Panc1 (cell line): ENCODE data around the gene YOD1. TPM values are rescaled to one million over a fixed set of nuclear protein-coding genes. Genes with fewer than 3 reads are reported as not detected.
"Not testable (repeated sequence)": the region's sequence is repeated elsewhere in the genome, so short reads cannot be mapped to it uniquely, and the experiment has no call there.

Source experiments
- ATAC-seq: fragments of 200-7000 bp; cut with Tn5 transposase; 2 replicates; pipeline ENCODE4 v1.9.1; 2020; ENCODE audit warnings: mild to moderate bottlenecking, moderate library complexity
- BruUV-seq: library from RNA; stranded (reverse); fragments of 400-500 nt; replicated peaks from 2 replicates; lab custom pipeline; 2021; lab: Mats Ljungman, UMichigan
- CTCF ChIA-PET: fragments of 300-600 bp; sonication (Branson Sonifier 250); formaldehyde crosslinking; loops from one replicate; lab custom pipeline; 2022; ENCODE audit warnings: antibody characterized with exemption; lab: Charles Lee
- POLR2A ChIA-PET: fragments of 300-600 bp; sonication (Branson Sonifier 250); formaldehyde crosslinking; loops from one replicate; lab custom pipeline; 2022; ENCODE audit warnings: antibody characterized with exemption; lab: Charles Lee
- DNase-seq: peaks from one replicate; pipeline ENCODE4 v3.0.0-alpha.2; 2010; ENCODE audit warnings: low read depth, low spot score
- H3K27ac ChIP-seq: 2 replicates; pipeline ENCODE4 v1.5.1; 2011; ENCODE audit warnings: mild to moderate bottlenecking, low read length, inconsistent platforms
- H3K27me3 ChIP-seq: fragments of 200-500 bp; sonication (Bioruptor generic); 2 replicates; pipeline ENCODE4 v1.6.0; 2014; ENCODE audit warnings: low read length, inconsistent platforms; ENCODE audit not compliant: control insufficient read depth, insufficient read depth
- H3K36me3 ChIP-seq: fragments of 200-500 bp; sonication (Bioruptor generic); 2 replicates; pipeline ENCODE4 v1.5.1; 2014; ENCODE audit warnings: inconsistent platforms, mild to moderate bottlenecking, low read length, moderate library complexity; ENCODE audit not compliant: control insufficient read depth, insufficient read depth
- H3K4me1 ChIP-seq: 2 replicates; pipeline ENCODE4 v1.5.1; 2011; ENCODE audit warnings: inconsistent platforms, mild to moderate bottlenecking, low read length, moderate library complexity; ENCODE audit not compliant: control insufficient read depth, insufficient read depth
- H3K4me3 ChIP-seq, 2 experiments: 2 replicates each; pipeline ENCODE4 v1.5.1; 2011 to 2012; ENCODE audit warnings: low read depth in 2 of 2, low read length in 2 of 2, mild to moderate bottlenecking in 2 of 2, inconsistent platforms in 1 of 2, moderate library complexity in 1 of 2
- H3K9me3 ChIP-seq: fragments of 200-500 bp; sonication (Bioruptor generic); 2 replicates; pipeline ENCODE4 v1.5.1; 2014; ENCODE audit warnings: low read depth, mild to moderate bottlenecking, inconsistent platforms, low read length, moderate library complexity; ENCODE audit not compliant: control insufficient read depth, insufficient read depth
- CTCF ChIP-seq: fragments of 450-650 bp; IDR thresholded peaks from 2 replicates; pipeline ENCODE4 v1.5.1; 2017; ENCODE audit warnings: mild to moderate bottlenecking
- POLR2AphosphoS5 ChIP-seq: IDR thresholded peaks from 2 replicates; pipeline ENCODE4 v1.6.1; 2012; ENCODE audit warnings: mild to moderate bottlenecking, low read depth, low read length, moderate library complexity
- REST ChIP-seq, 2 experiments: IDR thresholded peaks; 2 replicates each; pipeline ENCODE4 v1.6.1; 2011 to 2012; ENCODE audit warnings: low read depth in 2 of 2, control low read depth in 1 of 2, low read length in 1 of 2, mild to moderate bottlenecking in 1 of 2, moderate library complexity in 1 of 2; ENCODE audit not compliant: insufficient read depth in 1 of 2
- SIN3A ChIP-seq: IDR thresholded peaks from 2 replicates; pipeline ENCODE4 v1.6.1; 2012; ENCODE audit warnings: low read depth, mild to moderate bottlenecking, low read length, moderate library complexity, borderline replicate concordance; ENCODE audit not compliant: insufficient read depth
- TCF7L2 ChIP-seq: IDR thresholded peaks from 2 replicates; pipeline ENCODE4 v1.6.1; 2011; ENCODE audit warnings: mild to moderate bottlenecking, low read depth, low read length, inconsistent platforms
- in situ Hi-C: cut with HindIII; loops from 2 replicates; pipeline ENCODE4 v1.10.0; 2016; ENCODE audit warnings: low sequenced_read_pairs, low pct_unique_long_range_greater_than_20kb
- intact Hi-C: fragments of 100-400 bp; cut with micrococcal nuclease; formaldehyde crosslinking; loops from one replicate; pipeline ENCODE4 v1.10.0; 2022; ENCODE audit not compliant: unreplicated experiment
- total RNA-seq: library from RNA; stranded (reverse); gene quantifications from one replicate; pipeline ENCODE4 v1.2.1, GENCODE V29; 2021; ENCODE audit not compliant: unreplicated experiment

YOD1 gene
- total RNA-seq, 1 experiment from 2014 or later, result 7.1 TPM

DNA sequence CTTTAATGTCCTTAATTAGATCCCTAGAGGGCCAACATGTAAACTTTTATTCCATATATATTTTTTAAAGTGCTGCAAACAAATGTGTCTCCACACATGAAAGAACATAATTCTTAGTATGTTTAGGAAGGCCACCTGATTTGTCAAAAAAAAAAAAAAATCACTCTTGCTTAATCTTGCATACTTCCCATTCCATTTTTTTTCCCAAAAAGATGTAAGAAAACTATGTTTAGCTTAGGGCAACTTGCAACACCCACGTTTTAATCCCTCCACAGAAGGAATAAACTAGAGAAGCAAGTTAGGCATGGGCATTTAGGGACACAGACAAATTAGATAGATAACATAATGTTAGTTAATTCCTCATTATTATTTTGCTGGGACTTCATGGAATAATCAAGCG, 5.6 kb downstream of the YOD1 start:
- no peak overlapping the region for H3K27ac ChIP-seq
- intact Hi-C loops, result no loop called here

DNA sequence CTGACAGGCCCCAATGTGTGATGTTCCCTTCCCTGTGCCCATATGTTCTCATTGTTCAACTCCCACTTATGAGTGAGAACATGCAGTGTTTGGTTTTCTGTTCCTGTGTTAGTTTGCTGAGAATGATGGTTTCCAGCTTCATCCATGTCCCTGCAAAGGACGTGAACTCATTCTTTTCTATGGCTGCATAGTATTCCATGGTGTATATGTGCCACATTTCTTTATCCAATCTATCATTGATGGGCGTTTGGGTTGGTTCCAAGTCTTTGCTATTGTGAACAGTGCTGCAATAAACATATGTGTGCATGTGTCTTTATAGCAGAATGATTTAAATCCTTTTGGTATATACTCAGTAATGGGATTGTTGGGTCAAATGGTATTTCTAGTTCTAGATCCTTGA, 9.6 kb downstream of the YOD1 start:
- H3K27me3 ChIP-seq, ATAC-seq, H3K4me3 ChIP-seq, DNase-seq, H3K4me1 ChIP-seq, H3K9me3 ChIP-seq, H3K36me3 ChIP-seq, H3K27ac ChIP-seq, BruUV-seq, in situ Hi-C loops, POLR2A ChIA-PET, intact Hi-C loops, CTCF ChIA-PET: not testable (repeated sequence)

More for the DNA sequence above, 5.6 kb downstream of the YOD1 start:
- DNase-seq (no peak), ATAC-seq (no peak)
- H3K4me1 ChIP-seq, result peaks cover 6% of the 10 kb centered on the region; the same call in 1 of the 2 replicates
- no peaks in the 10 kb centered on the region for H3K9me3 ChIP-seq
- BruUV-seq, result no TSS peak
- ChIA-PET POLR2A (interaction anchor here (0.7 to 1.1 kb wide), 2 partner anchors 17 kb away, joined by 6 to 7 read pairs; no protein-coding TSS in a partner anchor), CTCF (no interaction called here)
- H3K36me3 ChIP-seq, result peaks cover 18% of the 10 kb centered on the region
- TF ChIP-seq REST (IDR thresholded peaks at IDR 0.05; ENCODE audit: insufficient read depth in 1 of 2, low read depth in 2 of 2, low read length in 1 of 2) (no peak), CTCF (no peak), POLR2AphosphoS5 (no peak), SIN3A (no peak), TCF7L2 (no peak)
- in situ Hi-C loops, result no loop called here
- H3K4me3 ChIP-seq, result no peak overlapping the region
- no peaks in the 10 kb centered on the region for H3K27me3 ChIP-seq

- no TSS peak for BruUV-seq
These were observed 10.9 kb downstream of the YOD1 start for GRCh38 chr1:207040181-207040533.

More at GRCh38 chr1:207040181-207040533, 10.9 kb downstream of the YOD1 start:
- in situ Hi-C loops, result no loop called here
- CTCF ChIA-PET, result interaction anchor here (0.9 kb wide), 1 partner anchor 44 kb away, joined by 4 read pairs; no protein-coding TSS in a partner anchor
- Histone ChIP-seq H3K4me1 (no peaks in the 10 kb centered on the region), H3K27me3 (peaks cover 9% of the 10 kb centered on the region), H3K36me3 (no peaks in the 10 kb centered on the region; the same call in 1 of the 2 replicates), H3K9me3 (no peaks in the 10 kb centered on the region), H3K27ac (no peak overlapping the region), H3K4me3 (no peak overlapping the region)
- DNase-seq, result no peak
- intact Hi-C loops, result no loop called here
- POLR2A ChIA-PET, result no interaction called here
- TF ChIP-seq POLR2AphosphoS5, result no peak
- TF ChIP-seq CTCF, result no peak
- no peak for TF ChIP-seq REST (IDR thresholded peaks at IDR 0.05; ENCODE audit: insufficient read depth in 1 of 2, low read depth in 2 of 2, low read length in 1 of 2)
- no peak for ATAC-seq
